Fibroblast of lung (primary cell): Measurements from ENCODE around the gene NCK2.

Source experiments
- CTCF ChIP-seq, 2 donors: IDR thresholded peaks in 1 of 2; conservative IDR thresholded peaks in 1 of 2; 1 replicate in 1 of 2; 2 replicates in 1 of 2; pipeline ENCODE4 v1.5.1; 2011 to 2012; ENCODE audit warnings: low read length in 2 of 2, control low read depth in 1 of 2, inconsistent platforms in 1 of 2, low read depth in 1 of 2, mild to moderate bottlenecking in 1 of 2
- EZH2 ChIP-seq: IDR thresholded peaks from 2 replicates; pipeline ENCODE4 v1.5.1; 2012; ENCODE audit warnings: low read length, control low read depth, mild to moderate bottlenecking; ENCODE audit errors: missing control alignments

- TF ChIP-seq CTCF (conservative IDR thresholded peaks at IDR 0.05 in 1 of 2, IDR thresholded peaks at IDR 0.05 in 1 of 2; ENCODE audit: low read depth in 1 of 2, low read length in 2 of 2) (no peak), EZH2 (no peak)
These were observed 37.9 kb downstream of the NCK2 start for GRCh38 chr2:105782646-105783045.
